CD4-positive, alpha-beta memory T cell (primary cell): ENCODE data around the gene RBKS. TPM values are rescaled to one million over a fixed set of nuclear protein-coding genes. Genes with fewer than 3 reads are reported as not detected.
"Not testable (repeated sequence)": the region's sequence is repeated elsewhere in the genome, so short reads cannot be mapped to it uniquely, and the experiment has no call there.

Experiments used
- CTCF ChIA-PET: fragments of 350-600 bp; sonication (Branson Sonifier 250); formaldehyde crosslinking; loops from one replicate; lab custom pipeline; 2021; ENCODE audit warnings: inconsistent platforms; ENCODE audit not compliant: partially characterized antibody; lab: Charles Lee
- POLR2A ChIA-PET: fragments of 350-600 bp; sonication (Branson Sonifier 250); formaldehyde crosslinking; loops from one replicate; lab custom pipeline; 2021; ENCODE audit not compliant: partially characterized antibody; lab: Charles Lee
- DNase-seq, 5 donors: peaks; one replicate each; pipeline versions ENCODE4 v3.0.0 to v3.0.0-alpha.2; 2020 to 2022; ENCODE audit warnings: mixed read lengths in 1 of 5
- H3K27ac ChIP-seq: one replicate; pipeline ENCODE4 v1.7.0; 2013; ENCODE audit warnings: low read depth, low read length
- H3K27me3 ChIP-seq: 2 replicates; pipeline ENCODE4 v1.7.0; 2013; ENCODE audit warnings: mild to moderate bottlenecking, low read length, moderate library complexity; ENCODE audit not compliant: insufficient read depth
- H3K36me3 ChIP-seq: 2 replicates; pipeline ENCODE4 v1.7.0; 2013; ENCODE audit warnings: mild to moderate bottlenecking, low read length, moderate library complexity; ENCODE audit not compliant: insufficient read depth
- H3K4me1 ChIP-seq: 2 replicates; pipeline ENCODE4 v1.7.0; 2013; ENCODE audit warnings: mild to moderate bottlenecking, low read length, moderate library complexity; ENCODE audit not compliant: insufficient read depth
- H3K4me3 ChIP-seq, 2 donors: one replicate each; pipeline ENCODE4 v1.7.0; 2013; ENCODE audit warnings: low read length in 2 of 2, mild to moderate bottlenecking in 1 of 2
- H3K9me3 ChIP-seq, 2 donors: one replicate each; pipeline ENCODE4 v1.7.0; 2013; ENCODE audit warnings: low read length in 2 of 2, control low read depth in 1 of 2; ENCODE audit not compliant: control insufficient read depth in 1 of 2
- H3K27ac Mint-ChIP-seq, 7 donors: one replicate each; pipeline ENCODE4 v1.8.0; 2020 to 2021; ENCODE audit warnings: mixed read lengths in 7 of 7, mild to moderate bottlenecking in 6 of 7, inconsistent platforms in 3 of 7, moderate library complexity in 3 of 7
- H3K27me3 Mint-ChIP-seq, 2 donors: one replicate each; pipeline ENCODE4 v1.8.0; 2020 to 2021; ENCODE audit warnings: mixed read lengths in 2 of 2
- H3K36me3 Mint-ChIP-seq, 2 donors: one replicate each; pipeline ENCODE4 v1.8.0; 2020 to 2021; ENCODE audit warnings: mixed read lengths in 2 of 2, inconsistent platforms in 1 of 2, mild to moderate bottlenecking in 1 of 2
- H3K4me1 Mint-ChIP-seq, 4 donors: one replicate each; pipeline ENCODE4 v1.8.0; 2020 to 2021; ENCODE audit warnings: mixed read lengths in 4 of 4, mild to moderate bottlenecking in 1 of 4
- H3K4me3 Mint-ChIP-seq, 8 donors: one replicate each; pipeline ENCODE4 v1.8.0; 2020 to 2021; ENCODE audit warnings: mixed read lengths in 8 of 8, mild to moderate bottlenecking in 7 of 8, moderate library complexity in 6 of 8, inconsistent platforms in 3 of 8
- H3K9me3 Mint-ChIP-seq, 8 donors: one replicate each; pipeline ENCODE4 v1.8.0; 2020 to 2021; ENCODE audit warnings: mixed read lengths in 8 of 8, mild to moderate bottlenecking in 5 of 8, inconsistent platforms in 3 of 8, moderate library complexity in 1 of 8
- intact Hi-C: fragments of 100-400 bp; cut with micrococcal nuclease; formaldehyde crosslinking; loops from one replicate; pipeline ENCODE4 v1.15.1; 2023
- polyA plus RNA-seq, 2 donors: library from polyadenylated mRNA; unstranded; fragments of 300-500 nt; fragmentation: Illumina TruSeq; gene quantifications; one replicate each; pipeline ENCODE4 v1.2.3, GENCODE V29; 2021
- total RNA-seq, 2 experiments: library from RNA; stranded (reverse); gene quantifications; one replicate each; pipeline ENCODE4 v1.2.3, GENCODE V29; 2021

The RBKS gene
- total and polyA plus RNA-seq, 4 experiments from 2014 or later: 1.2 to 5.9 (median 2.1) TPM

- H3K27me3 ChIP-seq, H3K9me3 ChIP-seq, H3K4me3 ChIP-seq, POLR2A ChIA-PET, H3K36me3 Mint-ChIP-seq, DNase-seq, H3K27ac Mint-ChIP-seq, intact Hi-C loops, H3K36me3 ChIP-seq, H3K4me1 ChIP-seq, H3K27ac ChIP-seq, H3K4me3 Mint-ChIP-seq, H3K9me3 Mint-ChIP-seq, H3K27me3 Mint-ChIP-seq, H3K4me1 Mint-ChIP-seq, CTCF ChIA-PET: not testable (repeated sequence)
These were observed 26.2 kb downstream of the RBKS start for GRCh38 chr2:27863955-27864354.

GRCh38 chr2:27863146-27863545 lies 27.0 kb downstream of the RBKS start:
- H3K9me3 ChIP-seq: no peaks in the 10 kb centered on the region
- Mint-ChIP-seq H3K4me3 (no peak overlapping the region), H3K27me3 (no peaks in the 10 kb centered on the region), H3K36me3 (peaks cover 0 to 3% of the 10 kb centered on the region in 2 donors), H3K9me3 (peaks cover 0 to 6% (median 0%) of the 10 kb centered on the region in 8 donors), H3K27ac (no peak overlapping the region), H3K4me1 (peaks cover 0 to 2% (median 0%) of the 10 kb centered on the region in 4 donors)
- H3K27ac ChIP-seq: no peak overlapping the region
- no peaks in the 10 kb centered on the region for H3K27me3 ChIP-seq
- ChIA-PET POLR2A (no interaction called here), CTCF (no interaction called here)
- H3K36me3 ChIP-seq: no peaks in the 10 kb centered on the region
- no peaks in the 10 kb centered on the region for H3K4me1 ChIP-seq
- intact Hi-C loops: no loop called here
- DNase-seq: no peak
- H3K4me3 ChIP-seq: no peak overlapping the region

GRCh38 chr2:27860111-27860510 lies 30.1 kb downstream of the RBKS start:
- no peaks in the 10 kb centered on the region for H3K4me1 ChIP-seq
- no peaks in the 10 kb centered on the region for H3K9me3 ChIP-seq
- Mint-ChIP-seq H3K27me3 (no peaks in the 10 kb centered on the region), H3K9me3 (peaks cover 0 to 19% (median 7%) of the 10 kb centered on the region in 8 donors), H3K4me1 (peaks cover 0 to 2% (median 0%) of the 10 kb centered on the region in 4 donors), H3K4me3 (no peak overlapping the region), H3K27ac (no peak overlapping the region), H3K36me3 (peaks cover 1 to 25% of the 10 kb centered on the region in 2 donors)
- no peak for DNase-seq
- CTCF ChIA-PET: no interaction called here
- no peaks in the 10 kb centered on the region for H3K27me3 ChIP-seq
- no peak overlapping the region for H3K27ac ChIP-seq
- H3K4me3 ChIP-seq: no peak overlapping the region
- POLR2A ChIA-PET: no interaction called here
- intact Hi-C loops: no loop called here
- no peaks in the 10 kb centered on the region for H3K36me3 ChIP-seq

- Histone ChIP-seq H3K36me3 (no peaks in the 10 kb centered on the region), H3K27ac (no peak overlapping the region), H3K4me1 (no peaks in the 10 kb centered on the region), H3K4me3 (no peak overlapping the region), H3K27me3 (no peaks in the 10 kb centered on the region), H3K9me3 (no peaks in the 10 kb centered on the region)
- intact Hi-C loops: no loop called here
- POLR2A ChIA-PET: no interaction called here
- no peak overlapping the region for H3K4me3 Mint-ChIP-seq
- CTCF ChIA-PET: no interaction called here
- no peak for DNase-seq
- peaks cover 0 to 2% (median 0%) of the 10 kb centered on the region in 4 donors for H3K4me1 Mint-ChIP-seq
- peaks cover 0 to 19% (median 7%) of the 10 kb centered on the region in 8 donors for H3K9me3 Mint-ChIP-seq
- no peaks in the 10 kb centered on the region for H3K27me3 Mint-ChIP-seq
- H3K36me3 Mint-ChIP-seq: peaks cover 1 to 25% of the 10 kb centered on the region in 2 donors
- no peak overlapping the region for H3K27ac Mint-ChIP-seq
These were observed 32.6 kb downstream of the RBKS start for GRCh38 chr2:27857417-27858172.

GRCh38 chr2:27856956-27857355 lies 33.2 kb downstream of the RBKS start:
- H3K4me1 Mint-ChIP-seq: peaks cover 0 to 2% (median 0%) of the 10 kb centered on the region in 4 donors
- intact Hi-C loops: no loop called here
- no peak overlapping the region for H3K27ac Mint-ChIP-seq
- no peaks in the 10 kb centered on the region for H3K27me3 Mint-ChIP-seq
- no peak for DNase-seq
- Histone ChIP-seq H3K9me3 (no peaks in the 10 kb centered on the region), H3K4me3 (no peak overlapping the region), H3K27ac (no peak overlapping the region), H3K4me1 (no peaks in the 10 kb centered on the region), H3K27me3 (no peaks in the 10 kb centered on the region), H3K36me3 (no peaks in the 10 kb centered on the region)
- ChIA-PET POLR2A (no interaction called here), CTCF (no interaction called here)
- peaks cover 0 to 19% (median 7%) of the 10 kb centered on the region in 8 donors for H3K9me3 Mint-ChIP-seq
- no peak overlapping the region for H3K4me3 Mint-ChIP-seq
- H3K36me3 Mint-ChIP-seq: peaks cover 1 to 25% of the 10 kb centered on the region in 2 donors

- DNase-seq: no peak
- H3K27me3 Mint-ChIP-seq: no peaks in the 10 kb centered on the region
- H3K36me3 Mint-ChIP-seq: peaks cover 1 to 25% of the 10 kb centered on the region in 2 donors
- no peak overlapping the region for H3K4me3 Mint-ChIP-seq
- H3K27ac ChIP-seq: no peak overlapping the region
- POLR2A ChIA-PET: no interaction called here
- no peaks in the 10 kb centered on the region for H3K36me3 ChIP-seq
- H3K27ac Mint-ChIP-seq: no peak overlapping the region
- peaks cover 0 to 19% (median 7%) of the 10 kb centered on the region in 8 donors for H3K9me3 Mint-ChIP-seq
- CTCF ChIA-PET: no interaction called here
- no peaks in the 10 kb centered on the region for H3K27me3 ChIP-seq
- intact Hi-C loops: no loop called here
- H3K4me1 Mint-ChIP-seq: peaks cover 0 to 2% (median 0%) of the 10 kb centered on the region in 4 donors
- no peaks in the 10 kb centered on the region for H3K4me1 ChIP-seq
- H3K4me3 ChIP-seq: no peak overlapping the region
- no peaks in the 10 kb centered on the region for H3K9me3 ChIP-seq
These were observed 33.8 kb downstream of the RBKS start for GRCh38 chr2:27856386-27856785.

GRCh38 chr2:27855476-27855875 lies 34.7 kb downstream of the RBKS start:
- Histone ChIP-seq H3K4me3 (no peak overlapping the region), H3K36me3 (no peaks in the 10 kb centered on the region), H3K27ac (no peak overlapping the region), H3K9me3 (no peaks in the 10 kb centered on the region), H3K27me3 (no peaks in the 10 kb centered on the region), H3K4me1 (no peaks in the 10 kb centered on the region)
- H3K9me3 Mint-ChIP-seq: peaks cover 0 to 19% (median 7%) of the 10 kb centered on the region in 8 donors
- ChIA-PET CTCF (no interaction called here), POLR2A (no interaction called here)
- peaks cover 1 to 25% of the 10 kb centered on the region in 2 donors for H3K36me3 Mint-ChIP-seq
- peaks cover 0 to 2% (median 0%) of the 10 kb centered on the region in 4 donors for H3K4me1 Mint-ChIP-seq
- no peaks in the 10 kb centered on the region for H3K27me3 Mint-ChIP-seq
- H3K27ac Mint-ChIP-seq: no peak overlapping the region
- intact Hi-C loops: no loop called here
- H3K4me3 Mint-ChIP-seq: no peak overlapping the region
- no peak for DNase-seq
